ENCODE data around the gene MAPK4.

The MAPK4 gene

DNA sequence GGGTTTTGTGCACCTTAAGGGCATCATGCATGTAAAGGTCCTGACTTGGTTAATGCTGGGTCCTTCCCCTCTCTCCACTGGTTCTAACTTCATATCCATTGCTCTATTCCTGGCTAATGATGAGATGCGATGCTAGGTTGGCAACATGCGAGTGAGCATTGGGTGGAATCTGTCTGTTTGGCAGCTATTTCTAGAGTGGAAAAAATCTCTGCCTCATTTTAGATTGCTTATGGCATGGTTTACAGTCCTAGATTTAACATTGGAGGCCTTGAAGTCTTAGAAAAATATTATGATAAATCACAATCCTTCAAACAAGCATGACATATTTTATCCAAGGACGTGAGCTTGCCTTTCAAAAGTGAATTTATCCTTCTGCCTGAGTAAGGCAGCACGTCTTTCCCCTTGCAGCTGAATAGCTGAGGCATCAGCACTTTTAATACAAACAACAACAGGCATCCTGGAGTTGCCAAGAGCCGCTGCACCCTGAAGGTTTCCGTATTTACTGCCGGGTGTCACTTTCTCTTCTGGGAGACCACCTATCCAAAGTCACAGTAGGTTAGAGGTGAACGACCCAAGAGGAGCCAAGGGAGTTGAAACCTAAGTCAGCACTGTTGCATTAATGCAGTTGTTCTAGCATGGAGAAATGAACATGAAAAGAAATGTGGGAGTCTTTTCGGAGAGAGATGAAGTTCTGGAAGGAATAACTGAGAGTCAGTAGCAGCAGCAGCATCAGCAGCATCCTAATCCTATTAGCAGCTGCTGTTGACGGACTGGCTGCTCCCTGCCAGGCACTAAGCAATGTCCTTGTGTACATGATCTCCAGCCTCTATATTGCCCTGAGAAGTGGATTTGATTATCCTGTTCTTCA, 78.4 kb downstream of the MAPK4 start:
- H3K27ac ChIP-seq (ENCODE audit: low read depth, low read length): no peak overlapping the region
- no peaks in the 10 kb centered on the region for H3K4me1 ChIP-seq (ENCODE audit: control insufficient read depth, insufficient read depth, low read length)
- H3K36me3 ChIP-seq (ENCODE audit: control insufficient read depth, insufficient read depth, low read length): no peaks in the 10 kb centered on the region
- no peak overlapping the region for H3K4me3 ChIP-seq (ENCODE audit: low read depth, low read length)
- H3K27me3 ChIP-seq (ENCODE audit: control insufficient read depth, insufficient read depth, low read length): no peaks in the 10 kb centered on the region
- no peak overlapping the region for H3K9ac ChIP-seq (ENCODE audit: low read length)
- H3K9me3 ChIP-seq (ENCODE audit: control insufficient read depth, insufficient read depth, low read depth, low read length): no peaks in the 10 kb centered on the region

DNA sequence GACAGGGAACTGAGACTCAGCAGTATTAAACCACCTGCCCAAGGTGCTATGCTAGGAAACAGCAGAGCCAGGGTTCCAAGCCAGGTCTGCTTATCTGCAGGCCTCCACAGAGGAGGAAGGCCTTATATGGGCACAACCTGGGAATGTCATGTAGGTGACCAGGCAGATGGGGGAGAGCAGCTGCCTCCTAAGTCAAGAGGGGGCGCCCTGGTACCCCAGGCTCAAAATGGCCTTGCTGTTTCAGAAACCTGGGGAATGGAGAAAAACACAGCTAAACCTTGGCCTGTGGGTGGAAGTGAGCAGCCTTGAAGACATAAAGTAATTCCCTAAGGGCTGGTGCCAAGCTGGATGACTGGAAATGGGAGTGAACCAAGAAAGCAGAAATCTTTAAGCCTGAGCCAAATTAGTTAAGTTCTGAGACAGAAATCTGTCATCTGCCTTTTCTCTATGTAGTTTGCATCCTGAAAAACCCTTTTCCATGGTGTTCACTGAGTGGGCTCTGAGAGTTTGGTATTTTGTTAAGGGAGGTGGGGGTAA, 79.1 kb downstream of the MAPK4 start:
- Histone ChIP-seq H3K4me1 (ENCODE audit: control insufficient read depth, insufficient read depth, low read length) (peaks cover 3% of the 10 kb centered on the region; the same call in 1 of the 2 replicates), H3K9me3 (ENCODE audit: control insufficient read depth, insufficient read depth, low read depth, low read length) (no peaks in the 10 kb centered on the region), H3K27me3 (ENCODE audit: control insufficient read depth, insufficient read depth, low read length) (no peaks in the 10 kb centered on the region), H3K36me3 (ENCODE audit: control insufficient read depth, insufficient read depth, low read length) (no peaks in the 10 kb centered on the region), H3K4me3 (ENCODE audit: low read depth, low read length) (no peak overlapping the region), H3K9ac (ENCODE audit: low read length) (no peak overlapping the region), H3K27ac (ENCODE audit: low read depth, low read length) (no peak overlapping the region)

DNA sequence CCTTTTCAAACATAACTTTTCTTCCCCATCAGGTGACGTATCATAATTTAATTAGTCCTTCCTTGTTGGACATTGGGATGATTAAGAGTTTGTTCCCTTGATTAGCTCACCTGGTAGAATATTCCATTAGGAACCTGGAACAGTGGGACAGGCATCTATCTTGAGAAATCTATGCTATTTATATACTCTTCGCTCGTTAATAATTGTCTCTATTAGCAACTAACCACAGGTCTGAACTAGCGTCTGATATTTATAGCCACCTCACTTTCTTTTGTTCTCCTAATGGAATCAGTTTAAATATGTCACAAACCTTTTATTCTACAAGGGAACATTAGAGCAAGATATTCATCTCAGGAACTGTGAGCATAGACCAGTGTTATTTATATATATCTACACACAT, 79.8 kb downstream of the MAPK4 start:
- peaks cover 11% of the 10 kb centered on the region for H3K4me1 ChIP-seq (ENCODE audit: control insufficient read depth, insufficient read depth, low read length)
- no peaks in the 10 kb centered on the region for H3K27me3 ChIP-seq (ENCODE audit: control insufficient read depth, insufficient read depth, low read length)
- H3K36me3 ChIP-seq (ENCODE audit: control insufficient read depth, insufficient read depth, low read length): no peaks in the 10 kb centered on the region
- no peak overlapping the region for H3K9ac ChIP-seq (ENCODE audit: low read length)
- no peak overlapping the region for H3K27ac ChIP-seq (ENCODE audit: low read depth, low read length)
- H3K4me3 ChIP-seq (ENCODE audit: low read depth, low read length): no peak overlapping the region
- H3K9me3 ChIP-seq (ENCODE audit: control insufficient read depth, insufficient read depth, low read depth, low read length): no peaks in the 10 kb centered on the region

DNA sequence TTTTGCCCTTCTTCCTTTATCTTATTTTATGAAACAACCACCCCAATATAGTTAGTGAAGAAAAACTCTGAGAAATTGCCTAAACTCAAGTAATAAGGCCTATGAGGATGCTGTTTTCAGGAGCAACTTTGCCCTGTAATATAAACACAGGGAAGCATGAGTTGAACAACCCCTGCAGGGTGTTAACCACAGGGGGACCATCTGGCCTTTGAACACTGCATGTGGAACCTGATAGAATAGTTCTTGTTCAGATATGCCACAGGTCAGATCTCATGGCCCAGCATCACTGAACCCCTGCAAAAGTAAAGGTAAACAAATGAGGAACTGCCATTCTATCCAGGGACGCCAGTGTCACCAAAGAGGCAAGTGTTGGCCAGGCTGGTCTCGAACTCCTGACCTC, 82.6 kb downstream of the MAPK4 start:
- H3K4me3 ChIP-seq (ENCODE audit: low read depth, low read length): no peak overlapping the region
- H3K9me3 ChIP-seq (ENCODE audit: control insufficient read depth, insufficient read depth, low read depth, low read length): no peaks in the 10 kb centered on the region
- H3K9ac ChIP-seq (ENCODE audit: low read length): no peak overlapping the region
- H3K27me3 ChIP-seq (ENCODE audit: control insufficient read depth, insufficient read depth, low read length): no peaks in the 10 kb centered on the region
- H3K36me3 ChIP-seq (ENCODE audit: control insufficient read depth, insufficient read depth, low read length): no peaks in the 10 kb centered on the region
- H3K4me1 ChIP-seq (ENCODE audit: control insufficient read depth, insufficient read depth, low read length): peaks cover 11% of the 10 kb centered on the region
- no peak overlapping the region for H3K27ac ChIP-seq (ENCODE audit: low read depth, low read length)

DNA sequence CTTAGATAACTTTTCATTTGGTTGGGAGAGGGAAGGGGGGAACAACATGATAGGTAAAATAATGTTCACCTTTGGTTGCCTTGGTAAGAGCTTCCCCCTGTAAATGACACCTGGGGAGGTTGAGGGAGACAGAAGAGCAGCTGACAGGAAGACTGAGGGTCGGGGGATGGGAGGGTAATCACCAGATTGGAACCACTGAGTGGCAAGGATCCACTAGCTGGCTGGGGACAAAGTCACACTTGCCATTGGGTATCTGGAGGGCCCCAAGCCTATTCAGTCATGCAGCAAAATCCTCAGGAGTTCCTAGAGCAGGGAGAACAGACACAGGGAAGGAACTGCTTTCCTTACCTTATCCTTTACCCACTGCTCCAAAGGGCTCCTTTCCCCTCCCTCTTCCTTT, 84.3 kb downstream of the MAPK4 start:
- Histone ChIP-seq H3K27me3 (ENCODE audit: control insufficient read depth, insufficient read depth, low read length) (no peaks in the 10 kb centered on the region), H3K9me3 (ENCODE audit: control insufficient read depth, insufficient read depth, low read depth, low read length) (no peaks in the 10 kb centered on the region), H3K27ac (ENCODE audit: low read depth, low read length) (no peak overlapping the region), H3K36me3 (ENCODE audit: control insufficient read depth, insufficient read depth, low read length) (no peaks in the 10 kb centered on the region), H3K9ac (ENCODE audit: low read length) (no peak overlapping the region), H3K4me1 (ENCODE audit: control insufficient read depth, insufficient read depth, low read length) (peaks cover 11% of the 10 kb centered on the region), H3K4me3 (ENCODE audit: low read depth, low read length) (no peak overlapping the region)

DNA sequence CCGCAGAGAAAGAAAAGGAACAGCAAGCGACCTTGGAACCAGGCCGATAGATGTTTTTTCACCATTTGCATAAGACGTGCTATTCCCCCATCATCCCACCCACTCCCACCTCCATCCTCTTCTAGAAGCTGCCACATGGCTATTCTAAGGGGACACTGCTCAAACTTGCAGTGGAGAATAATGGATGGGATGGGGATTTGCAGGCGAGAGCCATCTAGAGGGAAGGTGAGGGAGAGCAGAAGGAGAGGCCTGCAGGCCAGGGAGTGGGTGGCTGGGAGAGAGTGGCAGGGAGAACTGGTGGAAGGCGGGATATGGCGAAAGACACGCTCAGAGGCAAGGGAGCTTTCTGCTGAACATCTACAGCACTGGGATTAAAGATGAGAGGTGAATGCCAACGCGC, 84.9 kb downstream of the MAPK4 start:
- Histone ChIP-seq H3K36me3 (ENCODE audit: control insufficient read depth, insufficient read depth, low read length) (no peaks in the 10 kb centered on the region), H3K4me1 (ENCODE audit: control insufficient read depth, insufficient read depth, low read length) (peaks cover 11% of the 10 kb centered on the region), H3K27me3 (ENCODE audit: control insufficient read depth, insufficient read depth, low read length) (no peaks in the 10 kb centered on the region), H3K9me3 (ENCODE audit: control insufficient read depth, insufficient read depth, low read depth, low read length) (no peaks in the 10 kb centered on the region), H3K4me3 (ENCODE audit: low read depth, low read length) (no peak overlapping the region), H3K27ac (ENCODE audit: low read depth, low read length) (no peak overlapping the region), H3K9ac (ENCODE audit: low read length) (no peak overlapping the region)

DNA sequence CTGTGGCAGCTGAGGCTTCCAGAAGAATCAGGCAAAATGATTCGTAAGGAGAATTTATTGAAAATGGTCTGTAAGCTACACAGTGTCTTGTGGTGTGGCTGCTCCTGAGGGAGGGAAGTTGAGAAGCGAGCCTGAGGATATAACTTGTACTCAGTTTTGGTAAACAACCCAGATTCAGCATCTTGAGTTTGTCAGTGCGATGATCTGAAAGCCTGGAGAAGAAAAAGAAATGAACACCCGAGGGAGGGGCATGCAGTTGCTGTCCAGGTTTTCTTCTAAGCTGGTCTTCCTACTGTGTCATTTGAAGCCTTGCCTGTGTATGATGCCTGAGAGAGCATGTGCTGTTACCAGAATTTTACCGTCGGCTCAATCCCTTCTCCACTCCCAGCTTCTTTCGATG, 87.3 kb downstream of the MAPK4 start:
- Histone ChIP-seq H3K36me3 (ENCODE audit: control insufficient read depth, insufficient read depth, low read length) (no peaks in the 10 kb centered on the region), H3K9me3 (ENCODE audit: control insufficient read depth, insufficient read depth, low read depth, low read length) (no peaks in the 10 kb centered on the region), H3K4me1 (ENCODE audit: control insufficient read depth, insufficient read depth, low read length) (peaks cover 11% of the 10 kb centered on the region)

DNA sequence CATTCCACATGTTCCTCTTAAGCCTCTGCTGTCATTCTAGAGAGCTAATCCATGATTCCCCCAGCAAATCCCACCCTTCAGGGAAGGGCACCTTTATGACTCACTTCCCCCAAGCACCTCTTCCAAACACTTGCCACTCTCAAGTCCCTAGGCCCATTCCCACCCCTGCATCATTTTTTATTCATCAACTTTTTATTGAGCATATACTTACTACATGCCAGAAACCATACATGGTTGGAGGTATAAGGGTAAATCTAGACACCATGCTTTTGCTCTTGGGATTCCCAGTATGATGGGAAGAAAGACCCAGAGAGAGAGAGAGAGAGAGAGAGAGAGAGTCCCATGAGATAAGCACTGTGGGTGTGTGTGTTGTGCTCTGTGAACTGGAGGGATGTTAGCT, 87.9 kb downstream of the MAPK4 start:
- no peaks in the 10 kb centered on the region for H3K9me3 ChIP-seq (ENCODE audit: control insufficient read depth, insufficient read depth, low read depth, low read length)
- no peak overlapping the region for H3K4me3 ChIP-seq (ENCODE audit: low read depth, low read length)
- peaks cover 11% of the 10 kb centered on the region for H3K4me1 ChIP-seq (ENCODE audit: control insufficient read depth, insufficient read depth, low read length)
- no peaks in the 10 kb centered on the region for H3K36me3 ChIP-seq (ENCODE audit: control insufficient read depth, insufficient read depth, low read length)
- H3K27ac ChIP-seq (ENCODE audit: low read depth, low read length): no peak overlapping the region
- H3K9ac ChIP-seq (ENCODE audit: low read length): no peak overlapping the region
- H3K27me3 ChIP-seq (ENCODE audit: control insufficient read depth, insufficient read depth, low read length): no peaks in the 10 kb centered on the region

More for the DNA sequence above, 87.3 kb downstream of the MAPK4 start:
- H3K4me3 ChIP-seq (ENCODE audit: low read depth, low read length): no peak overlapping the region
- H3K27me3 ChIP-seq (ENCODE audit: control insufficient read depth, insufficient read depth, low read length): no peaks in the 10 kb centered on the region
- H3K27ac ChIP-seq (ENCODE audit: low read depth, low read length): no peak overlapping the region
- no peak overlapping the region for H3K9ac ChIP-seq (ENCODE audit: low read length)

DNA sequence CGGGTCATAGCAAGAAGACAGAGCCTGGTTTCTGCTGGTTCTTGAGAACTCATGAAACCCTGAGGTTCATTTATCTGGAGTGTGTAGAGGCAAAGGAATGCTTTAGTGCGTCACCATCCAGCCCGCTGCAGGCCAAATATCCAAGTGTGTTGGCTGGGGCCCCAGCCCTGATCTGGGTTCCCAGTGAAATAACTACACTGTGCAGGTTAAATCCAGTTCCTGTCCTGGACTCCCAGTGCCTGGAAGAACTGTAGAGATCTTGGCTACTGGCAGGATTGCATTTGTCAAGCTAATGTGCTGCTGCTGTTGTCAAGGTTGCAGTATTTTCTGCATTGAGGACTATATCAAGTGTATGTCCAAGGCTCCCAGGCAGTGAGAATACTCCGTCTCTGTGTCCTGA, 89.9 kb downstream of the MAPK4 start:
- Histone ChIP-seq H3K27me3 (ENCODE audit: control insufficient read depth, insufficient read depth, low read length) (no peaks in the 10 kb centered on the region), H3K4me1 (ENCODE audit: control insufficient read depth, insufficient read depth, low read length) (no peaks in the 10 kb centered on the region), H3K36me3 (ENCODE audit: control insufficient read depth, insufficient read depth, low read length) (no peaks in the 10 kb centered on the region), H3K9ac (ENCODE audit: low read length) (no peak overlapping the region), H3K27ac (ENCODE audit: low read depth, low read length) (no peak overlapping the region), H3K9me3 (ENCODE audit: control insufficient read depth, insufficient read depth, low read depth, low read length) (no peaks in the 10 kb centered on the region), H3K4me3 (ENCODE audit: low read depth, low read length) (no peak overlapping the region)

DNA sequence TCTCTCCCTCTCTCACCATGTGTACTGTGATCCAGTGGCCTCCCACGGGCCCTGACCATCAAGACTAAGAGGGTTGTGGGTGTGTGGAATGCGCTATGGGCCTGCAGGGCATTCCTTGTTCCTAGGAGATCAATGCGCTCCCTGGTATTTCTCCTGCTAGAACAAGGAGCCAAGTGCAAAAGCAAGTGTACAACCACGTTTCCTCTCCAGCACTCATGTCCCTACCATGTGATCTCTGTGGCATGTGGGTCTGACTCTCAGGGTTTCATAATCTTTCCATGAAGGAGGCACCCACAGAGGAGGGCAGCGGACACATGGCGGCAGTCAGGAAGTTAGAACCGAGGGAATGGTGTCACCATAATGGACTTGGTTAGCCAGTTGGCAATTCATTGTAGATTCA, 91.4 kb downstream of the MAPK4 start:
- Histone ChIP-seq H3K9ac (ENCODE audit: low read length) (no peak overlapping the region), H3K27ac (ENCODE audit: low read depth, low read length) (no peak overlapping the region), H3K4me3 (ENCODE audit: low read depth, low read length) (no peak overlapping the region), H3K9me3 (ENCODE audit: control insufficient read depth, insufficient read depth, low read depth, low read length) (no peaks in the 10 kb centered on the region), H3K36me3 (ENCODE audit: control insufficient read depth, insufficient read depth, low read length) (no peaks in the 10 kb centered on the region), H3K27me3 (ENCODE audit: control insufficient read depth, insufficient read depth, low read length) (no peaks in the 10 kb centered on the region), H3K4me1 (ENCODE audit: control insufficient read depth, insufficient read depth, low read length) (no peaks in the 10 kb centered on the region)

DNA sequence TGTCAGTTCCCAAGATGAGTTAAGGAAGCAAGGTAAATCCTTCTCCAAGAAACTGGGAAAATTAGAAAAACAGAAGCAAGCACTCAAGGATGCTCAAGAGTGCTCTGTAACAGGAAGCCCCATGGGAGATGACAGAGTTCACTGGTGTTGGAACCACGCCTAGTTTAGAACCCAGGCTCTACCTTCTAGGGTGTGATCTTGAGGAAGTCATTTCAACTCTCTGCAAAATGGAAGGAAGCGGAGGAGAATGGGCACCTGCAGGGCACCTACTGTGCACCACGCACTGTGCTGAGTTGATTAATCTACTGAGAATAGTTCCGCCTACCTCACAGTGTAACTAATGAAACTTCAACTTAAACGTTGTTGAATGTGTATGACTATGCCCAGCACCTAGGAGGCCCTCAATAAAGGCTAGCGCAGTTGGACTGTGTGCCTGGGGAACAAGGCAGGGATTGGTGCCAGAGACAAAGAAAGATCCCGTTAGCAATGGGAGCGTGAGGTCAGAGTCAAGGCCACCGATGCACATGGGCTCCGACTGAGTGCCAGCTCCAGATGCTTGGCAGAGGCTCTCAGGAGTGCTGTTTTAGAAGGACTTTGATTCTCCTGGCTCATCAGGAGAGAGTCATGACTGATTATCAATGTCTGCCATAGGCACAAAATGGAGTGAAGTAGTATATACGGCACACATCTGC, 93.7 kb downstream of the MAPK4 start:
- Histone ChIP-seq H3K36me3 (ENCODE audit: control insufficient read depth, insufficient read depth, low read length) (no peaks in the 10 kb centered on the region), H3K9me3 (ENCODE audit: control insufficient read depth, insufficient read depth, low read depth, low read length) (peaks cover 5% of the 10 kb centered on the region), H3K9ac (ENCODE audit: low read length) (no peak overlapping the region), H3K4me3 (ENCODE audit: low read depth, low read length) (no peak overlapping the region), H3K27ac (ENCODE audit: low read depth, low read length) (no peak overlapping the region), H3K4me1 (ENCODE audit: control insufficient read depth, insufficient read depth, low read length) (no peaks in the 10 kb centered on the region), H3K27me3 (ENCODE audit: control insufficient read depth, insufficient read depth, low read length) (no peaks in the 10 kb centered on the region)
